Measurements from ENCODE around the gene KRT78.
"Not testable (repeated sequence)": the region's sequence is repeated elsewhere in the genome, so short reads cannot be mapped to it uniquely, and the experiment has no call there.

The KRT78 gene

GRCh38 chr12:52871291-52872039 lies 22.7 kb upstream of the KRT78 start:
- peak; percentile 41 to 46 for DNase-seq

GRCh38 chr12:52870361-52871290 lies 21.8 kb upstream of the KRT78 start:
- DNase-seq, result peak; percentile 67 to 72

- peak; percentile 34 to 53 for DNase-seq
These were observed 18.8 kb upstream of the KRT78 start for GRCh38 chr12:52867642-52868041.

GRCh38 chr12:52867152-52867551 lies 18.4 kb upstream of the KRT78 start:
- DNase-seq, result no peak

GRCh38 chr12:52865090-52865944 lies 16.5 kb upstream of the KRT78 start:
- DNase-seq, result peak in 1 of 2 donors; percentile 20

- no peak for DNase-seq
These were observed 13.2 kb upstream of the KRT78 start for GRCh38 chr12:52862023-52862422.

- DNase-seq, result no peak
These were observed 12.7 kb upstream of the KRT78 start for GRCh38 chr12:52861511-52861910.

GRCh38 chr12:52860102-52860823 lies 11.5 kb upstream of the KRT78 start:
- no peak for DNase-seq

GRCh38 chr12:52857500-52857899 lies 8.7 kb upstream of the KRT78 start:
- no peak for DNase-seq

- DNase-seq, result no peak
These were observed 8.0 kb upstream of the KRT78 start for GRCh38 chr12:52856787-52857186.

- not testable (repeated sequence) for DNase-seq
These were observed 7.3 kb upstream of the KRT78 start for GRCh38 chr12:52856077-52856476.

- DNase-seq, result no peak
These were observed 3.0 kb upstream of the KRT78 start for GRCh38 chr12:52851787-52852186.

- no peak for DNase-seq
These were observed 1.9 kb upstream of the KRT78 start for GRCh38 chr12:52850681-52851080.

GRCh38 chr12:52849511-52849910 lies 717 bp upstream of the KRT78 start:
- no peak for DNase-seq

- no peak for DNase-seq
These were observed 1.3 kb downstream of the KRT78 start for GRCh38 chr12:52847335-52848102.

GRCh38 chr12:52846356-52846970 lies 2.3 kb downstream of the KRT78 start:
- no peak for DNase-seq

- no peak for DNase-seq
These were observed 2.8 kb downstream of the KRT78 start for GRCh38 chr12:52845946-52846345.

GRCh38 chr12:52844386-52844785 lies 4.4 kb downstream of the KRT78 start:
- DNase-seq, result no peak

GRCh38 chr12:52839436-52840105 lies 9.2 kb downstream of the KRT78 start:
- DNase-seq, result no peak
